ENCODE results near the gene ELF4.

- TF ChIP-seq POLR2A (IDR thresholded peaks at IDR 0.05; ENCODE audit: borderline replicate concordance, extremely low read depth, insufficient read depth, insufficient read length) (no peak), CTCF (IDR thresholded peaks at IDR 0.05 in 2 of 3, conservative IDR thresholded peaks at IDR 0.05 in 1 of 3; ENCODE audit: borderline replicate concordance in 1 of 3, insufficient read depth in 1 of 3, low read depth in 2 of 3, low read length in 2 of 3) (no peak), RAD21 (IDR thresholded peaks at IDR 0.05; ENCODE audit: low read depth) (no peak), EZH2 (IDR thresholded peaks at IDR 0.05) (no peak), SIN3A (IDR thresholded peaks at IDR 0.05; ENCODE audit: low read depth) (no peak), YY1 (IDR thresholded peaks at IDR 0.05; ENCODE audit: extremely low read depth, insufficient replicate concordance, low read depth, low read length) (no peak), CBX3 (IDR thresholded peaks at IDR 0.05; ENCODE audit: low read depth) (no peak), SRF (IDR thresholded peaks at IDR 0.05; ENCODE audit: low read depth) (no peak)
Observed at GRCh38 chrX:130048686-130049222, 61.5 kb downstream of the ELF4 start.
